GM12873 (cell line): ENCODE measurements around the gene ERGIC1.

Experiments
- CTCF ChIP-seq: IDR thresholded peaks from 2 replicates; pipeline ENCODE4 v1.5.1; 2012; ENCODE audit warnings: low read depth, mild to moderate bottlenecking, moderate library complexity, low read length, control low read depth; ENCODE audit not compliant: insufficient read depth; ENCODE audit errors: missing control alignments

ERGIC1 gene

GRCh38 chr5:172958331-172959046, 124.4 kb downstream of the ERGIC1 start:
- no peak for TF ChIP-seq CTCF

- no peak for TF ChIP-seq CTCF
Observed at GRCh38 chr5:172959824-172960799, 126.1 kb downstream of the ERGIC1 start.

GRCh38 chr5:172969921-172970320, 135.9 kb downstream of the ERGIC1 start:
- TF ChIP-seq CTCF = no peak

- no peak for TF ChIP-seq CTCF
Observed at GRCh38 chr5:172971482-172971881, 137.4 kb downstream of the ERGIC1 start.

- no peak for TF ChIP-seq CTCF
Observed at GRCh38 chr5:172972552-172972951, 138.5 kb downstream of the ERGIC1 start.

- TF ChIP-seq CTCF = no peak
Observed at GRCh38 chr5:172973127-172973916, 139.3 kb downstream of the ERGIC1 start.

- TF ChIP-seq CTCF = no peak
Observed at GRCh38 chr5:172973931-172974330, 139.9 kb downstream of the ERGIC1 start.
